Urinary bladder (tissue), 4 donors: Measurements from ENCODE around the gene PEX13. TPM values are rescaled to one million over a fixed set of nuclear protein-coding genes. Genes with fewer than 3 reads are reported as not detected.
"Not testable (repeated sequence)": the region's sequence is repeated elsewhere in the genome, so short reads cannot be mapped to it uniquely, and the experiment has no call there.

ENCODE experiments used
- DNase-seq: peaks from one replicate; pipeline ENCODE4 v3.0.0-alpha.2; 2015; ENCODE audit errors: extremely low spot score
- H3K27ac ChIP-seq: one replicate; pipeline ENCODE4 v1.5.1; 2013; ENCODE audit warnings: low read depth, mild to moderate bottlenecking, moderate library complexity
- H3K36me3 ChIP-seq: one replicate; pipeline ENCODE4 v1.6.1; 2013; ENCODE audit warnings: mild to moderate bottlenecking, moderate library complexity; ENCODE audit not compliant: insufficient read depth
- H3K4me1 ChIP-seq: one replicate; pipeline ENCODE4 v1.6.1; 2013; ENCODE audit warnings: mild to moderate bottlenecking, moderate library complexity; ENCODE audit not compliant: insufficient read depth
- H3K4me3 ChIP-seq: one replicate; pipeline ENCODE4 v1.5.1; 2013; ENCODE audit warnings: low read depth, low read length
- WGBS: extraction: QIAGEN DNeasy Blood & Tissue Kit; methylation state at CpG from one replicate; pipeline ENCODE4 v1.1.7; 2013; 5-methylcytosine and 5-hydroxymethylcytosine counted together
- polyA plus RNA-seq: library from polyadenylated mRNA; stranded (reverse); fragments of 200-250 nt; gene quantifications from one replicate; pipeline ENCODE4 v1.2.3, GENCODE V29; 2013
- total RNA-seq: library from RNA; depleted of rRNA; stranded (reverse); fragments of >200 nt; gene quantifications from one replicate; pipeline ENCODE4 v1.2.3, GENCODE V29; 2014
- donor health status: healthy with polysubstance abuse.
- donor health status: healthy.

The PEX13 gene
- total and polyA plus RNA-seq, 2 donors = 12.9 to 53.6 TPM

- no peaks in the 10 kb centered on the region for H3K36me3 ChIP-seq
- whole genome bisulfite sequencing = under 1% methylated on average over 27 of the region's 27 CpGs
Measured at GRCh38 chr2:61017003-61017555, 441 bp upstream of the PEX13 start.

GRCh38 chr2:61018318-61018755, 817 bp downstream of the PEX13 start:
- Histone ChIP-seq H3K27ac (peak overlapping the region; percentile 70), H3K36me3 (no peaks in the 10 kb centered on the region), H3K4me1 (no peaks in the 10 kb centered on the region), H3K4me3 (peak overlapping the region; percentile 80)
- no peak for DNase-seq
- 1% methylated on average over 7 of the region's 7 CpGs for WGBS

More at GRCh38 chr2:61017003-61017555, 441 bp upstream of the PEX13 start:
- DNase-seq = peak; percentile 86
- H3K4me3 ChIP-seq = peak overlapping the region; percentile 80
- peak overlapping the region; percentile 77 for H3K27ac ChIP-seq
- H3K4me1 ChIP-seq = no peaks in the 10 kb centered on the region

GRCh38 chr2:61018798-61019197, 1.3 kb downstream of the PEX13 start:
- Histone ChIP-seq H3K27ac (no peak overlapping the region), H3K4me3 (no peak overlapping the region), H3K4me1 (peaks cover 1% of the 10 kb centered on the region), H3K36me3 (peaks cover under 1% of the 10 kb centered on the region)
- no peak for DNase-seq
- WGBS = 31% methylated on average over 6 of the region's 6 CpGs

GRCh38 chr2:61021228-61021660, 3.7 kb downstream of the PEX13 start:
- no peak overlapping the region for H3K27ac ChIP-seq
- H3K36me3 ChIP-seq = peaks cover 2% of the 10 kb centered on the region
- no peak for DNase-seq
- H3K4me3 ChIP-seq = no peak overlapping the region
- peaks cover 1% of the 10 kb centered on the region for H3K4me1 ChIP-seq
- WGBS = 92% methylated on average over 6 of the region's 6 CpGs

GRCh38 chr2:61023670-61024069, 6.2 kb downstream of the PEX13 start:
- DNase-seq = no peak
- Histone ChIP-seq H3K27ac (no peak overlapping the region), H3K36me3 (peaks cover 2% of the 10 kb centered on the region), H3K4me1 (peaks cover 1% of the 10 kb centered on the region), H3K4me3 (no peak overlapping the region)
- 98% methylated on average over 4 of the region's 4 CpGs for WGBS

- Histone ChIP-seq H3K36me3 (no peaks in the 10 kb centered on the region), H3K4me3 (no peak overlapping the region), H3K27ac (no peak overlapping the region), H3K4me1 (no peaks in the 10 kb centered on the region)
- no peak for DNase-seq
- 98% methylated on average over 3 of the region's 3 CpGs for WGBS
Measured at GRCh38 chr2:61029533-61029932, 12.0 kb downstream of the PEX13 start.

GRCh38 chr2:61034592-61034991, 17.1 kb downstream of the PEX13 start:
- WGBS = 97% methylated on average over 9 of the region's 9 CpGs
- not testable (repeated sequence) for H3K36me3 ChIP-seq, H3K4me1 ChIP-seq, H3K4me3 ChIP-seq, DNase-seq, H3K27ac ChIP-seq

- H3K4me3 ChIP-seq, DNase-seq, H3K36me3 ChIP-seq, H3K4me1 ChIP-seq, H3K27ac ChIP-seq: not testable (repeated sequence)
- 100% methylated on average over 2 of the region's 2 CpGs for WGBS
Measured at GRCh38 chr2:61036643-61037042, 19.1 kb downstream of the PEX13 start.

GRCh38 chr2:61042807-61043206, 25.3 kb downstream of the PEX13 start:
- DNase-seq = no peak
- Histone ChIP-seq H3K27ac (no peak overlapping the region), H3K4me1 (no peaks in the 10 kb centered on the region), H3K36me3 (no peaks in the 10 kb centered on the region), H3K4me3 (no peak overlapping the region)
- WGBS = 79% methylated on average over 3 of the region's 3 CpGs

GRCh38 chr2:61044636-61045035, 27.1 kb downstream of the PEX13 start:
- H3K27ac ChIP-seq = no peak overlapping the region
- 61% methylated on average over 4 of the region's 4 CpGs for whole genome bisulfite sequencing
- DNase-seq = no peak
- peaks cover 2% of the 10 kb centered on the region for H3K36me3 ChIP-seq
- no peaks in the 10 kb centered on the region for H3K4me1 ChIP-seq
- H3K4me3 ChIP-seq = no peak overlapping the region

GRCh38 chr2:61045226-61045625, 27.7 kb downstream of the PEX13 start:
- H3K27ac ChIP-seq = no peak overlapping the region
- no peaks in the 10 kb centered on the region for H3K4me1 ChIP-seq
- no peak for DNase-seq
- WGBS = 57% methylated on average over 2 of the region's 2 CpGs
- H3K36me3 ChIP-seq = peaks cover 2% of the 10 kb centered on the region
- H3K4me3 ChIP-seq = no peak overlapping the region

- H3K4me3 ChIP-seq = no peak overlapping the region
- H3K27ac ChIP-seq = no peak overlapping the region
- DNase-seq = no peak
- H3K4me1 ChIP-seq = no peaks in the 10 kb centered on the region
- WGBS = 17% methylated on average over 4 of the region's 4 CpGs
- H3K36me3 ChIP-seq = peaks cover 2% of the 10 kb centered on the region
Measured at GRCh38 chr2:61045999-61046398, 28.5 kb downstream of the PEX13 start.

- Histone ChIP-seq H3K4me1 (no peaks in the 10 kb centered on the region), H3K4me3 (no peak overlapping the region), H3K36me3 (no peaks in the 10 kb centered on the region), H3K27ac (no peak overlapping the region)
- no peak for DNase-seq
- WGBS = 32% methylated on average over 2 of the region's 2 CpGs
Measured at GRCh38 chr2:61055557-61055956, 38.0 kb downstream of the PEX13 start.

GRCh38 chr2:61057562-61057961, 40.0 kb downstream of the PEX13 start:
- Histone ChIP-seq H3K36me3 (no peaks in the 10 kb centered on the region), H3K4me3 (no peak overlapping the region), H3K27ac (no peak overlapping the region), H3K4me1 (no peaks in the 10 kb centered on the region)
- no peak for DNase-seq

GRCh38 chr2:61059382-61059781, 41.9 kb downstream of the PEX13 start:
- no peak for DNase-seq
- Histone ChIP-seq H3K4me3 (no peak overlapping the region), H3K36me3 (no peaks in the 10 kb centered on the region), H3K4me1 (no peaks in the 10 kb centered on the region), H3K27ac (no peak overlapping the region)
